KOPT-K1 (cell line): ENCODE measurements around the gene EDDM3A.
"Not testable (repeated sequence)": the region's sequence is repeated elsewhere in the genome, so short reads cannot be mapped to it uniquely, and the experiment has no call there.

ENCODE experiments used
- H3K27ac ChIP-seq: fragments of 200-600 bp; sonication (generic); 2 replicates; pipeline ENCODE4 v1.5.1; 2016; ENCODE audit warnings: antibody characterized with exemption, mild to moderate bottlenecking, low read depth, low read length; ENCODE audit not compliant: poor library complexity, severe bottlenecking
- H3K36me3 ChIP-seq: fragments of 200-600 bp; sonication (generic); 2 replicates; pipeline ENCODE4 v1.5.1; 2017; ENCODE audit warnings: antibody characterized with exemption, mild to moderate bottlenecking, low read length, moderate library complexity; ENCODE audit not compliant: insufficient read depth
- H3K9me3 ChIP-seq: fragments of 200-600 bp; sonication (generic); 2 replicates; pipeline ENCODE4 v1.5.1; 2017; ENCODE audit warnings: antibody characterized with exemption, low read length, mild to moderate bottlenecking; ENCODE audit not compliant: insufficient read depth, poor library complexity, severe bottlenecking

Gene EDDM3A

GRCh38 chr14:20754308-20754707 lies 8.6 kb downstream of the EDDM3A start:
- Histone ChIP-seq H3K9me3 (peaks cover 13% of the 10 kb centered on the region), H3K27ac (no peak overlapping the region), H3K36me3 (no peaks in the 10 kb centered on the region)

GRCh38 chr14:20755037-20755436 lies 9.3 kb downstream of the EDDM3A start:
- Histone ChIP-seq H3K36me3 (no peaks in the 10 kb centered on the region), H3K9me3 (peaks cover 13% of the 10 kb centered on the region), H3K27ac (no peak overlapping the region)

DNA sequence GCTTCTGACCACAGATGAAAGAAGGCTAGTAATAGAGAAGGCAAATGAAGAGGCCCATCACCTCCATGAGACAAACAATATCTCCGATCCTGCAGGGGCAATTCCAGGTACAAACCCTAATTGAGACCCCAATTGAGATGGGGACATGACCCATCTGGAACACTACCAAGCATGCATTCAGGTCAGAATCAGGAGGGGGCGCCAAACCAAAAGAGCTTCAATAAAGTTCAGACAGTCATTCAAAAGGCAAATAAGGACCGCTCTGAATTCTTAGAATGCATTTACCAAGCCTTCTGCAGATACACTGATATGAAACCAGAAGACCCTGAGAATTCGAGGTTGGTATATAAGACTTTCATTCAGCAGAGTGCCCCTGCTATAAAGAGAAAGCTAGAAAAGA lies 12.3 kb downstream of the EDDM3A start:
- no peak overlapping the region for H3K27ac ChIP-seq
- H3K9me3 ChIP-seq: peaks cover under 1% of the 10 kb centered on the region
- H3K36me3 ChIP-seq: no peaks in the 10 kb centered on the region

DNA sequence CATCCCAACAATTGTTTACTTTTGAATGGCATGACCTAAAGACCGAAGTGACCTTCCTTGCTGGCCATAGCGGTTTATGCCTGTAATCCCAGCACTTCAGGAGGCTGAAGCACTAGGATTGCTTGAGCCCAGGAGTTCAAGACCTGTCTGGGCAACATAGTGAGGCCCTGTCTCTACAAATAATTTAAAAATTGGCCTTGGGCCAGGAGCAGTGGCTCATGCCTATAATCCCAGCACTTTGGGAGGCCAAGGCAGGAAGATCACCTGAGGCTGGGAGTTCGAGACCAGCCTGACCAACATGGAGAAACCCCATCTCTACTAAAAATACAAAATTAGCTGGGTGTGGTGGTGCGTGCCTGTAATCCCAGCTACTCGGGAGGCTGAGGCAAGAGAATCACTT lies 13.8 kb downstream of the EDDM3A start:
- H3K9me3 ChIP-seq, H3K36me3 ChIP-seq, H3K27ac ChIP-seq: not testable (repeated sequence)

- Histone ChIP-seq H3K27ac (no peak overlapping the region), H3K9me3 (no peaks in the 10 kb centered on the region), H3K36me3 (no peaks in the 10 kb centered on the region)
Observed at GRCh38 chr14:20760950-20761349, 15.3 kb downstream of the EDDM3A start.

DNA sequence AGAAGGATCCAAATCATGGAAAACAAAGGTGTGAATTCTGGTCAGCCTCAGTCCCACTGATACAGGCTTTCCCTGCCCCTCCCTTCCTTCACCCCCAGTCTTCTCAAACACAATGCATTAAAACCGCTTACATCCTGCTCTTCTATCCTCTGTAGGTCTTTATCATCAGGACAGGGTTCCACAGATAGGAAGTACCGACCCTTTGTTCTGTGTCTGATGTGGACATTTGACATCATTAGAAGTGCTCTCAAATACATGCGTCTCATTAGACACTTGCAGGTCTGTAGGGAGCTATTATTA lies 22.9 kb downstream of the EDDM3A start:
- Histone ChIP-seq H3K27ac (no peak overlapping the region), H3K36me3 (no peaks in the 10 kb centered on the region), H3K9me3 (no peaks in the 10 kb centered on the region)

GRCh38 chr14:20769421-20769820 lies 23.7 kb downstream of the EDDM3A start:
- Histone ChIP-seq H3K9me3 (no peaks in the 10 kb centered on the region), H3K36me3 (no peaks in the 10 kb centered on the region), H3K27ac (no peak overlapping the region)

DNA sequence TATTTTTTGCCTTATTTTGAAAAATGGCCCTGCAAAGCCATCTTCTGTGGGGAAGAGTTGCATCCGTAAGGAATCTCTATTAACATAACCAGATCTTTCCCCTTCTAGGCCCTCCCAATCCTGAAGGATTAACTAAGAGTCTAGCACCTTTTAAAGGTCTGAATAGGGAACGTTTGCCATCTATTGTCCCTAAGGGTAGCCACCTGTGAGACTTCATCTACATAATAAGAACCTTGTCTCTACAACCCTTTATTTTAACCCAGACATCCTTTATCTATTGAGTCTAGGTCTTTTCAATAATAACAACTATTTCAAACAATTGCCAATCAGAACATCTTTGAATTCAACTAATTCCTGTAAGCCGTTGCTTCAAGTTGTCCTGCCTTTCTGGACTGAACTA lies 27.0 kb downstream of the EDDM3A start:
- Histone ChIP-seq H3K9me3 (no peaks in the 10 kb centered on the region), H3K36me3 (no peaks in the 10 kb centered on the region), H3K27ac (no peak overlapping the region)

DNA sequence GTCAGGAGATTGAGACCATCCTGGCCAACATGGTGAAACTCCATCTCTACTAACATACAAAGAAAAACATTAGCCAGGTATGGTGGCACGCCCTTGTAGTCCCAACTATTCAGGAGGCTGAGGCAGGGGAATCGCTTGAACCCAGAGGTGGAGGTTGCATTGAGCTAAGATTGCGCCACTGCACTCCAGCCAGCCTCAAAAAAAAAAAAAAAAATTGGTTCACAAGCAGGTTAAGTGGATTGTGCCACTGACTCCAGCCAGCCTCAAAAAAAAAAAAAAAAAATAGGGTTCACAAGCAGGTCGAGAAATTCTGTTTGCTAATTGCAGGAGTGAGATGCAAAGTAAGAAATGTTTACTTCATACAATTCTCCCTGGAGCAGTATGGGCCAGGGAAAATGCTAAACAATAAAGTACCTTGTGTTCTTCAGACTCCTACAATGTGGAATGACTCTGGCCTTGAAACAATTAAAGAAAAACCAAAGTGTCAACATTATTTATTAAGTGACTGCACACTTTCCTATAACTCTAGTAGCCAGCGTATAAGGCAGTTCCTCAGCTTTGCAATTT lies 28.7 kb downstream of the EDDM3A start:
- no peaks in the 10 kb centered on the region for H3K36me3 ChIP-seq
- no peaks in the 10 kb centered on the region for H3K9me3 ChIP-seq
- H3K27ac ChIP-seq: no peak overlapping the region

- no peaks in the 10 kb centered on the region for H3K9me3 ChIP-seq
- no peak overlapping the region for H3K27ac ChIP-seq
- H3K36me3 ChIP-seq: no peaks in the 10 kb centered on the region
Observed at GRCh38 chr14:20775043-20775442, 29.4 kb downstream of the EDDM3A start.

DNA sequence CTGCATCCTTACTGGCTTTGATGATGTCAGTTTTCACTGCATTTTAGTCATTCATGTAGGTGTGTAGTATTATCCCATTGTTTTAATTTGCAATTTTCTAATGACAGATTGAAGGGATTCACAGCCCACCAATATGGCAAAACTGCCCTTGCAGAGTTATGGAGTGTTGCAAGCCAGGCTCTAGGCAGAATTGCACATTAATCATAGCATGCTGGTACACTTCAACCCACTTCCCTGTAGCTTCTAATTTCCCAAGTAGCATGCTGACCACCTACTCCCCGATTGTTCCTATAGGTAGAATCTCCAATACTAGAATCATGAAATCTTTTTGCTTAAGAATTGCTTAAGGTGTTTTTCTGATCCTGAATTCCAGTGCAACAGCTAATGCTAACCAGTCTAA lies 30.2 kb downstream of the EDDM3A start:
- Histone ChIP-seq H3K27ac (no peak overlapping the region), H3K9me3 (no peaks in the 10 kb centered on the region), H3K36me3 (no peaks in the 10 kb centered on the region)

- H3K9me3 ChIP-seq: no peaks in the 10 kb centered on the region
- no peaks in the 10 kb centered on the region for H3K36me3 ChIP-seq
- H3K27ac ChIP-seq: peak overlapping the region; percentile 72
Observed at GRCh38 chr14:20781803-20782202, 36.1 kb downstream of the EDDM3A start.

- no peaks in the 10 kb centered on the region for H3K36me3 ChIP-seq
- no peaks in the 10 kb centered on the region for H3K9me3 ChIP-seq
- peak overlapping the region; percentile 72 for H3K27ac ChIP-seq
Observed at GRCh38 chr14:20782280-20782890, 36.7 kb downstream of the EDDM3A start.

DNA sequence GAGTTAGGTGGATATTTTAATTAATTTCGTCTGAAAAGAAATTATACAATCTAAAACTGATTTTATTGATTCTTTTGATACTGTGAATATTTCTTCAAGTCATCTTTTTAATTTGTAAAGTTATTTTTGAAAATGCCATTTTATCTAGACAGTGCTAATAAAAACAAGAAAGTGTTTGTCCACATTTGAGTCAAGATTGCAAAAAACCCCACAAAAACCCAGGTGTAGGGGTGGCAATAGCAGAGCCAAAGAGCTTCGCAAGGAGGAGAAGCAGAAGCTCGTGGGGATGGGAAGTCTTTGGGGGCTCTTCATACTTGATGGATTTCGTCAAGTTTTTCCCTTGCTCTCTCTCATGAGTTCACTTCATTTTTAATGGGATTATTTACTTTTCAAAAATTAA lies 41.3 kb downstream of the EDDM3A start:
- Histone ChIP-seq H3K27ac (no peak overlapping the region), H3K36me3 (no peaks in the 10 kb centered on the region), H3K9me3 (no peaks in the 10 kb centered on the region)

GRCh38 chr14:20789230-20789813 lies 43.6 kb downstream of the EDDM3A start:
- Histone ChIP-seq H3K27ac (no peak overlapping the region), H3K9me3 (no peaks in the 10 kb centered on the region), H3K36me3 (no peaks in the 10 kb centered on the region)

GRCh38 chr14:20790464-20791116 lies 44.9 kb downstream of the EDDM3A start:
- Histone ChIP-seq H3K27ac (no peak overlapping the region), H3K9me3 (no peaks in the 10 kb centered on the region), H3K36me3 (no peaks in the 10 kb centered on the region)
